H9 (cell line): ENCODE results near the gene FBP2. TPM values are rescaled to one million over a fixed set of nuclear protein-coding genes. Genes with fewer than 3 reads are reported as not detected.

Source experiments
- DNase-seq: peaks from one replicate; pipeline ENCODE4 v3.0.0-alpha.2; 2017
- H2AFZ ChIP-seq: one replicate; pipeline ENCODE4 v1.6.1; 2013; ENCODE audit warnings: mild to moderate bottlenecking, low read length, control low read depth, moderate library complexity
- H2AK5ac ChIP-seq: 2 replicates; pipeline ENCODE4 v1.6.1; 2013; ENCODE audit warnings: low read length, control low read depth, mixed read lengths; ENCODE audit not compliant: insufficient read length
- H2BK120ac ChIP-seq: one replicate; pipeline ENCODE4 v1.6.1; 2013; ENCODE audit warnings: low read depth, mild to moderate bottlenecking, low read length, control low read depth, inconsistent platforms; ENCODE audit not compliant: poor library complexity, severe bottlenecking
- H2BK12ac ChIP-seq: 2 replicates; pipeline ENCODE4 v1.6.1; 2013; ENCODE audit warnings: low read length, control low read depth, mixed read lengths, low read depth; ENCODE audit not compliant: insufficient read length
- H2BK15ac ChIP-seq: 2 replicates; pipeline ENCODE4 v1.6.1; 2013; ENCODE audit warnings: low read depth, low read length, control low read depth
- H2BK20ac ChIP-seq: one replicate; pipeline ENCODE4 v1.6.1; 2013; ENCODE audit warnings: low read depth, mild to moderate bottlenecking, low read length, control low read depth, inconsistent platforms; ENCODE audit not compliant: poor library complexity, severe bottlenecking
- H2BK5ac ChIP-seq: 2 replicates; pipeline ENCODE4 v1.6.1; 2013; ENCODE audit warnings: low read length, control low read depth, mixed read lengths; ENCODE audit not compliant: insufficient read length
- H3K14ac ChIP-seq: 2 replicates; pipeline ENCODE4 v1.6.1; 2013; ENCODE audit warnings: low read length, control low read depth; ENCODE audit not compliant: insufficient read depth
- H3K18ac ChIP-seq: 2 replicates; pipeline ENCODE4 v1.6.1; 2013; ENCODE audit warnings: low read depth, mild to moderate bottlenecking, mixed read lengths, low read length, control low read depth; ENCODE audit not compliant: insufficient read length
- H3K23ac ChIP-seq: 2 replicates; pipeline ENCODE4 v1.6.1; 2013; ENCODE audit warnings: low read length, control low read depth, mixed read lengths, low read depth; ENCODE audit not compliant: insufficient read length
- H3K23me2 ChIP-seq: 2 replicates; pipeline ENCODE4 v1.6.1; 2013; ENCODE audit warnings: low read depth, mild to moderate bottlenecking, mixed read lengths, low read length, control low read depth; ENCODE audit not compliant: insufficient read length, poor library complexity, severe bottlenecking
- H3K27ac ChIP-seq: 2 replicates; pipeline ENCODE4 v1.5.1; 2013; ENCODE audit warnings: low read length, control low read depth, mixed read lengths, low read depth; ENCODE audit not compliant: insufficient read length
- H3K27me3 ChIP-seq: 2 replicates; pipeline ENCODE4 v1.6.1; 2013; ENCODE audit warnings: low read length, control low read depth, inconsistent platforms; ENCODE audit not compliant: insufficient read depth
- H3K4ac ChIP-seq: 2 replicates; pipeline ENCODE4 v1.6.1; 2013; ENCODE audit warnings: low read depth, mild to moderate bottlenecking, control low read depth, inconsistent platforms, low read length, moderate library complexity
- H3K4me1 ChIP-seq: 2 replicates; pipeline ENCODE4 v1.6.1; 2013; ENCODE audit warnings: low read length, control low read depth, inconsistent platforms; ENCODE audit not compliant: insufficient read depth
- H3K4me2 ChIP-seq: 2 replicates; pipeline ENCODE4 v1.6.1; 2013; ENCODE audit warnings: low read length, control low read depth, mixed read lengths; ENCODE audit not compliant: insufficient read length, insufficient read depth
- H3K56ac ChIP-seq: 2 replicates; pipeline ENCODE4 v1.6.1; 2013; ENCODE audit warnings: low read depth, mild to moderate bottlenecking, mixed read lengths, low read length, control low read depth; ENCODE audit not compliant: insufficient read length
- H3K79me1 ChIP-seq: 2 replicates; pipeline ENCODE4 v1.6.1; 2013; ENCODE audit warnings: low read depth, mild to moderate bottlenecking, moderate library complexity, low read length, control low read depth, inconsistent platforms; ENCODE audit not compliant: insufficient read depth, poor library complexity, severe bottlenecking
- H3K79me2 ChIP-seq: 2 replicates; pipeline ENCODE4 v1.6.1; 2013; ENCODE audit warnings: low read length, control low read depth, inconsistent platforms; ENCODE audit not compliant: insufficient read depth
- H3K9ac ChIP-seq: 2 replicates; pipeline ENCODE4 v1.6.1; 2013; ENCODE audit warnings: low read length, control low read depth, mixed read lengths; ENCODE audit not compliant: insufficient read length; ENCODE audit errors: extremely low read depth
- H3K9me3 ChIP-seq: one replicate; pipeline ENCODE4 v1.6.1; 2013; ENCODE audit warnings: low read depth, low read length, inconsistent platforms; ENCODE audit not compliant: control insufficient read depth
- H3T11ph ChIP-seq: one replicate; pipeline ENCODE4 v1.6.1; 2013; ENCODE audit warnings: mild to moderate bottlenecking, low read length, control low read depth, inconsistent platforms
- H4K20me1 ChIP-seq: one replicate; pipeline ENCODE4 v1.6.1; 2013; ENCODE audit not compliant: control insufficient read depth, insufficient read length, insufficient read depth
- H4K5ac ChIP-seq: 2 replicates; pipeline ENCODE4 v1.6.1; 2013; ENCODE audit warnings: low read depth, mild to moderate bottlenecking, mixed read lengths, low read length, control low read depth; ENCODE audit not compliant: insufficient read length
- H4K8ac ChIP-seq: replicated peaks from 2 replicates; pipeline ENCODE4 v1.6.1; 2013; ENCODE audit warnings: low read length, control low read depth, mixed read lengths, low read depth; ENCODE audit not compliant: insufficient read length
- H4K91ac ChIP-seq: 2 replicates; pipeline ENCODE4 v1.6.1; 2013; ENCODE audit warnings: low read depth, mild to moderate bottlenecking, moderate library complexity, mixed read lengths, low read length, control low read depth; ENCODE audit not compliant: insufficient read length
- H3K27ac Mint-ChIP-seq, 3 experiments: 2 replicates in 2 of 3; 3 replicates in 1 of 3; pipeline ENCODE4 v1.8.0; 2020 to 2021; ENCODE audit warnings: mixed read lengths in 3 of 3, mild to moderate bottlenecking in 1 of 3, moderate library complexity in 1 of 3
- H3K27me3 Mint-ChIP-seq: 2 replicates; pipeline ENCODE4 v1.8.0; 2021; ENCODE audit warnings: low read depth, mild to moderate bottlenecking, moderate library complexity, mixed read lengths
- H3K36me3 Mint-ChIP-seq, 3 experiments: 2 replicates in 2 of 3; 3 replicates in 1 of 3; pipeline ENCODE4 v1.8.0; 2020 to 2021; ENCODE audit warnings: low read depth in 3 of 3, mixed read lengths in 3 of 3; ENCODE audit not compliant: insufficient read depth in 1 of 3
- H3K4me1 Mint-ChIP-seq, 2 experiments: 2 replicates each; pipeline ENCODE4 v1.8.0; 2020; ENCODE audit warnings: mixed read lengths in 2 of 2
- H3K4me3 Mint-ChIP-seq, 2 experiments: 2 replicates in 1 of 2; 3 replicates in 1 of 2; pipeline ENCODE4 v1.8.0; 2020 to 2021; ENCODE audit warnings: mild to moderate bottlenecking in 2 of 2, mixed read lengths in 2 of 2, moderate library complexity in 1 of 2
- H3K9me3 Mint-ChIP-seq, 2 experiments: 2 replicates in 1 of 2; 3 replicates in 1 of 2; pipeline ENCODE4 v1.8.0; 2020; ENCODE audit warnings: mild to moderate bottlenecking in 2 of 2, mixed read lengths in 2 of 2, moderate library complexity in 1 of 2
- WGBS: extraction: QIAGEN DNeasy Blood & Tissue Kit; methylation state at CpG from one replicate; pipeline ENCODE4 v1.1.7; 2013; ENCODE audit warnings: missing lambda C conversion rate, low lambda C conversion rate, mixed read lengths; ENCODE audit not compliant: insufficient read length; ENCODE audit errors: extremely low coverage; 5-methylcytosine and 5-hydroxymethylcytosine counted together
- total RNA-seq: library from RNA; stranded (reverse); gene quantifications from 2 replicates; pipeline ENCODE4 v1.2.1, GENCODE V29; 2021
- TF ChIP-seq, protein P1 (sequence below): fragments of 200-600 bp; sonication (generic); conservative IDR thresholded peaks from 3 replicates; pipeline ENCODE4 v1.8.0; 2021; ENCODE audit warnings: antibody characterized with exemption, mild to moderate bottlenecking

FBP2 gene
- total RNA-seq, 1 experiment from 2014 or later: not detected

GRCh38 chr9:94526951-94527350 is 66.7 kb downstream of the FBP2 start:
- H3K4me1 ChIP-seq: no peaks in the 10 kb centered on the region
- no peak overlapping the region for H2BK120ac ChIP-seq
- H3K27me3 Mint-ChIP-seq: no peaks in the 10 kb centered on the region
- no peak overlapping the region for H3K27ac Mint-ChIP-seq
- no peak overlapping the region for H3K56ac ChIP-seq
- no peak overlapping the region for H2BK15ac ChIP-seq
- no peak overlapping the region for H2BK20ac ChIP-seq
- no peak overlapping the region for H3K23ac ChIP-seq
- H3K4me2 ChIP-seq: no peak overlapping the region
- no peak overlapping the region for H4K5ac ChIP-seq
- no peaks in the 10 kb centered on the region for H3K4me1 Mint-ChIP-seq
- H2AFZ ChIP-seq: no peak overlapping the region
- no peaks in the 10 kb centered on the region for H3K9me3 Mint-ChIP-seq
- WGBS: no CpG with 5 or more reads among the region's 1 CpG
- H4K91ac ChIP-seq: no peak overlapping the region
- H3K9me3 ChIP-seq: no peaks in the 10 kb centered on the region
- DNase-seq: no peak
- H3K27me3 ChIP-seq: no peaks in the 10 kb centered on the region
- no peaks in the 10 kb centered on the region for H3K79me1 ChIP-seq
- H3K4ac ChIP-seq: no peak overlapping the region
- no peak overlapping the region for H4K8ac ChIP-seq
- TF ChIP-seq, protein P1, sequence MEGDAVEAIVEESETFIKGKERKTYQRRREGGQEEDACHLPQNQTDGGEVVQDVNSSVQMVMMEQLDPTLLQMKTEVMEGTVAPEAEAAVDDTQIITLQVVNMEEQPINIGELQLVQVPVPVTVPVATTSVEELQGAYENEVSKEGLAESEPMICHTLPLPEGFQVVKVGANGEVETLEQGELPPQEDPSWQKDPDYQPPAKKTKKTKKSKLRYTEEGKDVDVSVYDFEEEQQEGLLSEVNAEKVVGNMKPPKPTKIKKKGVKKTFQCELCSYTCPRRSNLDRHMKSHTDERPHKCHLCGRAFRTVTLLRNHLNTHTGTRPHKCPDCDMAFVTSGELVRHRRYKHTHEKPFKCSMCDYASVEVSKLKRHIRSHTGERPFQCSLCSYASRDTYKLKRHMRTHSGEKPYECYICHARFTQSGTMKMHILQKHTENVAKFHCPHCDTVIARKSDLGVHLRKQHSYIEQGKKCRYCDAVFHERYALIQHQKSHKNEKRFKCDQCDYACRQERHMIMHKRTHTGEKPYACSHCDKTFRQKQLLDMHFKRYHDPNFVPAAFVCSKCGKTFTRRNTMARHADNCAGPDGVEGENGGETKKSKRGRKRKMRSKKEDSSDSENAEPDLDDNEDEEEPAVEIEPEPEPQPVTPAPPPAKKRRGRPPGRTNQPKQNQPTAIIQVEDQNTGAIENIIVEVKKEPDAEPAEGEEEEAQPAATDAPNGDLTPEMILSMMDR: no peak
- H2BK5ac ChIP-seq: no peak overlapping the region
- H2BK12ac ChIP-seq: no peak overlapping the region
- no peak overlapping the region for H3K27ac ChIP-seq
- H3K23me2 ChIP-seq: no peaks in the 10 kb centered on the region
- H3K14ac ChIP-seq: no peak overlapping the region
- H2AK5ac ChIP-seq: no peak overlapping the region
- no peaks in the 10 kb centered on the region for H3K79me2 ChIP-seq
- no peak overlapping the region for H3K4me3 Mint-ChIP-seq
- H4K20me1 ChIP-seq: no peaks in the 10 kb centered on the region
- no peak overlapping the region for H3K9ac ChIP-seq
- H3K36me3 Mint-ChIP-seq: no peaks in the 10 kb centered on the region; a peak in 1 of 7 replicates
- no peak overlapping the region for H3K18ac ChIP-seq
- H3T11ph ChIP-seq: no peak overlapping the region
